ENCODE data around the gene SRCIN1.

- no peak for TF ChIP-seq CTCF (IDR thresholded peaks at IDR 0.05; ENCODE audit: low read depth, low read length, poor library complexity, severe bottlenecking)
- no peak for TF ChIP-seq EZH2phosphoT487 (IDR thresholded peaks at IDR 0.05; ENCODE audit: borderline replicate concordance, low read length)
Observed at GRCh38 chr17:38508570-38508950, 97.2 kb downstream of the SRCIN1 start.

Data from DOHH2 (cell line).